Body of pancreas (tissue), 4 donors: ENCODE data around the gene LDLRAD4. TPM values are rescaled to one million over a fixed set of nuclear protein-coding genes. Genes with fewer than 3 reads are reported as not detected.
"Not testable (repeated sequence)": the region's sequence is repeated elsewhere in the genome, so short reads cannot be mapped to it uniquely, and the experiment has no call there.

Experiments used
- ATAC-seq: fragments of 150-250 bp; one replicate; pipeline ENCODE4 v1.9.1; 2016
- DNase-seq, 4 donors: peaks; one replicate each; pipeline ENCODE4 v3.0.0-alpha.2; 2019
- H3K27ac ChIP-seq, 4 donors: fragments of 200-600 bp; sonication (generic); 1 replicate in 3 of 4; 2 replicates in 1 of 4; pipeline versions ENCODE4 v1.5.1 to v1.6.1; 2016 to 2019; ENCODE audit warnings: mild to moderate bottlenecking in 1 of 4, mixed read lengths in 1 of 4, moderate library complexity in 1 of 4
- H3K27me3 ChIP-seq, 2 donors: fragments of 200-600 bp; sonication (generic); one replicate each; pipeline ENCODE4 v1.6.0; 2016; ENCODE audit warnings: mild to moderate bottlenecking in 1 of 2
- H3K36me3 ChIP-seq, 2 donors: fragments of 200-600 bp; sonication (generic); replicated peaks in 1 of 2; 2 replicates each; pipeline ENCODE4 v1.5.1; 2016; ENCODE audit warnings: low read depth in 2 of 2; ENCODE audit not compliant: insufficient read depth in 1 of 2
- H3K4me1 ChIP-seq: fragments of 200-600 bp; sonication (generic); one replicate; pipeline ENCODE4 v1.6.0; 2016
- H3K4me3 ChIP-seq, 2 donors: fragments of 200-600 bp; sonication (generic); 1 replicate in 1 of 2; 2 replicates in 1 of 2; pipeline ENCODE4 v1.5.1; 2016 to 2019
- H3K9me3 ChIP-seq, 3 donors: fragments of 200-600 bp; sonication (generic); 1 replicate in 2 of 3; 2 replicates in 1 of 3; pipeline ENCODE4 v1.5.1; 2016
- CTCF ChIP-seq, 7 experiments: fragments of 450-650 bp in 4 of 7; fragments of 200-600 bp in 3 of 7; sonication (generic) in 3 of 7; IDR thresholded peaks; one replicate each; pipeline ENCODE4 v1.5.1; 2016 to 2019; ENCODE audit warnings: antibody characterized with exemption in 7 of 7
- POLR2A ChIP-seq, 3 donors: fragments of 450-650 bp; IDR thresholded peaks; one replicate each; pipeline ENCODE4 v1.6.1; 2016; ENCODE audit warnings: antibody characterized with exemption in 3 of 3, mild to moderate bottlenecking in 2 of 3
- WGBS, 2 donors: methylation state at CpG; one replicate each; pipeline ENCODE4 v1.1.5; 2017; 5-methylcytosine and 5-hydroxymethylcytosine counted together
- intact Hi-C: fragments of 100-400 bp; cut with DNase I; formaldehyde crosslinking; loops from one replicate; pipeline ENCODE4 v1.15.1; 2023
- total RNA-seq, 2 donors: library from RNA; depleted of rRNA; stranded (reverse); fragments of >200 nt; gene quantifications; one replicate each; pipeline ENCODE4 v1.1.0, GENCODE V29; 2016

Gene LDLRAD4
- total RNA-seq, 2 donors from 2014 or later, result 8.6 to 35.9 TPM

- DNase-seq (no peak), ATAC-seq (no peak)
- Histone ChIP-seq H3K4me3 (no peak overlapping the region), H3K9me3 (no peaks in the 10 kb centered on the region), H3K4me1 (no peaks in the 10 kb centered on the region), H3K36me3 (peaks cover 0 to 2% of the 10 kb centered on the region in 2 donors), H3K27me3 (no peaks in the 10 kb centered on the region), H3K27ac (no peak overlapping the region)
- WGBS, 2 donors, result 79% methylated on average over 8 of the region's 8 CpGs
- intact Hi-C loops, result no loop called here
- TF ChIP-seq POLR2A (IDR thresholded peaks at IDR 0.05), result no peak
- TF ChIP-seq CTCF (IDR thresholded peaks at IDR 0.05), result no peak
These were observed 442.7 kb downstream of the LDLRAD4 start for GRCh38 chr18:13661051-13661778.

- TF ChIP-seq CTCF (IDR thresholded peaks at IDR 0.05) (no peak), POLR2A (IDR thresholded peaks at IDR 0.05) (no peak)
- Histone ChIP-seq H3K4me3 (no peak overlapping the region), H3K4me1 (no peaks in the 10 kb centered on the region), H3K27ac (no peak overlapping the region), H3K27me3 (no peaks in the 10 kb centered on the region), H3K9me3 (no peaks in the 10 kb centered on the region), H3K36me3 (peaks cover 0 to 2% of the 10 kb centered on the region in 2 donors)
- intact Hi-C loops, result no loop called here
- DNase-seq (no peak), ATAC-seq (no peak)
- 84 to 85% methylated on average over 2 of the region's 2 CpGs for WGBS, 2 donors
These were observed 443.3 kb downstream of the LDLRAD4 start for GRCh38 chr18:13661779-13662256.

- no peaks in the 10 kb centered on the region for H3K36me3 ChIP-seq
- H3K9me3 ChIP-seq, result no peaks in the 10 kb centered on the region
- intact Hi-C loops, result no loop called here
- H3K27ac ChIP-seq, result no peak overlapping the region
- H3K4me3 ChIP-seq, result no peak overlapping the region
- DNase-seq (no peak), ATAC-seq (no peak)
- H3K27me3 ChIP-seq, result no peaks in the 10 kb centered on the region
- TF ChIP-seq CTCF (IDR thresholded peaks at IDR 0.05), result no peak
- TF ChIP-seq POLR2A (IDR thresholded peaks at IDR 0.05), result no peak
- H3K4me1 ChIP-seq, result peaks cover 8% of the 10 kb centered on the region
- 80 to 82% methylated on average over 7 of the region's 7 CpGs for WGBS, 2 donors
These were observed 454.1 kb downstream of the LDLRAD4 start for GRCh38 chr18:13672657-13673056.

GRCh38 chr18:13676471-13676870 is 457.9 kb downstream of the LDLRAD4 start:
- 89 to 94% methylated on average over 6 of the region's 6 CpGs for WGBS, 2 donors

GRCh38 chr18:13677350-13677749 is 458.8 kb downstream of the LDLRAD4 start:
- H3K4me1 ChIP-seq, H3K36me3 ChIP-seq, ATAC-seq, H3K9me3 ChIP-seq, DNase-seq, H3K27ac ChIP-seq, H3K27me3 ChIP-seq, H3K4me3 ChIP-seq, intact Hi-C loops: not testable (repeated sequence)
- WGBS, 2 donors, result 95 to 98% methylated on average over 13 of the region's 13 CpGs

More at GRCh38 chr18:13676471-13676870, 457.9 kb downstream of the LDLRAD4 start:
- ATAC-seq, result no peak
- TF ChIP-seq POLR2A (IDR thresholded peaks at IDR 0.05) (no peak), CTCF (IDR thresholded peaks at IDR 0.05) (no peak)
- DNase-seq, result no peak
- Histone ChIP-seq H3K4me1 (peaks cover 8% of the 10 kb centered on the region), H3K27me3 (no peaks in the 10 kb centered on the region), H3K9me3 (no peaks in the 10 kb centered on the region), H3K27ac (no peak overlapping the region), H3K36me3 (no peaks in the 10 kb centered on the region), H3K4me3 (no peak overlapping the region)
- intact Hi-C loops, result no loop called here
